NCI-H1417 (cell line): ENCODE data around the gene OR6N2.

Experiments
- DNase-seq, 3 experiments: peaks; one replicate each; lab custom pipeline; 2025; lab: John Stamatoyannopoulos, UW

The OR6N2 gene

GRCh38 chr1:158781104-158781503, at the start of gene OR6N2:
Gene OR6N2 (minus strand): TSS chr1:158781204. CDS start chr1:158777635, 3,569 bp downstream.
- DNase-seq, result no peak

- DNase-seq, result no peak
Measured at GRCh38 chr1:158830074-158830677, 49.2 kb upstream of the OR6N2 start.

GRCh38 chr1:158821723-158822122, 40.7 kb upstream of the OR6N2 start:
- DNase-seq, result no peak

- no peak for DNase-seq
Measured at GRCh38 chr1:158819461-158820443, 38.7 kb upstream of the OR6N2 start.

- no peak for DNase-seq
Measured at GRCh38 chr1:158818975-158819431, 38.0 kb upstream of the OR6N2 start.

GRCh38 chr1:158818560-158818959, 37.6 kb upstream of the OR6N2 start:
- DNase-seq, result no peak

- no peak for DNase-seq
Measured at GRCh38 chr1:158814970-158815369, 34.0 kb upstream of the OR6N2 start.

- DNase-seq, result no peak
Measured at GRCh38 chr1:158813164-158813563, 32.2 kb upstream of the OR6N2 start.

- no peak for DNase-seq
Measured at GRCh38 chr1:158812336-158812735, 31.3 kb upstream of the OR6N2 start.

- no peak for DNase-seq
Measured at GRCh38 chr1:158810311-158810710, 29.3 kb upstream of the OR6N2 start.

GRCh38 chr1:158809862-158810261, 28.9 kb upstream of the OR6N2 start:
- DNase-seq, result no peak

- DNase-seq, result no peak
Measured at GRCh38 chr1:158809256-158809655, 28.3 kb upstream of the OR6N2 start.

- no peak for DNase-seq
Measured at GRCh38 chr1:158806916-158807536, 26.0 kb upstream of the OR6N2 start.

- DNase-seq, result no peak
Measured at GRCh38 chr1:158803678-158804077, 22.7 kb upstream of the OR6N2 start.

GRCh38 chr1:158801396-158801795, 20.4 kb upstream of the OR6N2 start:
- no peak for DNase-seq

GRCh38 chr1:158800526-158800925, 19.5 kb upstream of the OR6N2 start:
- DNase-seq, result no peak

- no peak for DNase-seq
Measured at GRCh38 chr1:158799689-158800088, 18.7 kb upstream of the OR6N2 start.

GRCh38 chr1:158798531-158798930, 17.5 kb upstream of the OR6N2 start:
- DNase-seq, result no peak

GRCh38 chr1:158794247-158794646, 13.2 kb upstream of the OR6N2 start:
- no peak for DNase-seq

GRCh38 chr1:158793604-158794003, 12.6 kb upstream of the OR6N2 start:
- DNase-seq, result no peak

- no peak for DNase-seq
Measured at GRCh38 chr1:158771950-158772866, 8.8 kb downstream of the OR6N2 start, which contains the start of gene OR6N1. Gene OR6N1 (minus strand): TSS chr1:158772195. CDS start chr1:158766682, 5,513 bp downstream.
